Measurements from ENCODE around the gene MLXIPL.

MLXIPL gene

DNA sequence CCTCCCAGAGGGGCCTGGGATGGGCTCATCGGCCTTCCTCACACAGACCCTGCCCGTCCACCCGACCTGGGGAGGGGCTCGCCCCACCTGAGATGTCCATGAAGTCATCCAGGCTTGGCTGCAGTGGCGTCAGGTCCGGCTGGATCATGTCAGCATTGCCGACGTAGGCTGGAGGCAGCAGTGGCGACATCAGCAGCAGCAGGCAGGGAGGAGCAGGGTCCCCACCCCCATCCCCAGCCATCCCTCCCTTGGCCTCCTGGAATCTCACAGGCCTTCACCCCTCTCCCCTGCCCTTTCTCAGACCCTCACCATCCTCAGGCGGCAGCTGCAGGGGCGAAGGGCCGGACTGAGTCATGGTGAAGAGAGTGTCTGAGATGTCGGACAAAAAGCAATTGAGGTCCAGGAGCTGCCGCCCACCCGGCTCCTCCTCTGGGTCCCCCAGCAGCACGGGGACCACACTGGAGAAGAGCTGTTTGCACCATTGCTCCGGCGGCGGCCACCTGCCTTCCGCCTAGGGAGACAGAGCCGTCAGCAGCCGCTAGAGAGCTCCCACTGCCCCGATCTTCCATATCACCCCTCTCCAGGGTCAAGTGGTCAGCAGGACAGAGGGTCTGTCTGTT lies 18.6 kb downstream of the MLXIPL start:
- TF ChIP-seq, protein P1, sequence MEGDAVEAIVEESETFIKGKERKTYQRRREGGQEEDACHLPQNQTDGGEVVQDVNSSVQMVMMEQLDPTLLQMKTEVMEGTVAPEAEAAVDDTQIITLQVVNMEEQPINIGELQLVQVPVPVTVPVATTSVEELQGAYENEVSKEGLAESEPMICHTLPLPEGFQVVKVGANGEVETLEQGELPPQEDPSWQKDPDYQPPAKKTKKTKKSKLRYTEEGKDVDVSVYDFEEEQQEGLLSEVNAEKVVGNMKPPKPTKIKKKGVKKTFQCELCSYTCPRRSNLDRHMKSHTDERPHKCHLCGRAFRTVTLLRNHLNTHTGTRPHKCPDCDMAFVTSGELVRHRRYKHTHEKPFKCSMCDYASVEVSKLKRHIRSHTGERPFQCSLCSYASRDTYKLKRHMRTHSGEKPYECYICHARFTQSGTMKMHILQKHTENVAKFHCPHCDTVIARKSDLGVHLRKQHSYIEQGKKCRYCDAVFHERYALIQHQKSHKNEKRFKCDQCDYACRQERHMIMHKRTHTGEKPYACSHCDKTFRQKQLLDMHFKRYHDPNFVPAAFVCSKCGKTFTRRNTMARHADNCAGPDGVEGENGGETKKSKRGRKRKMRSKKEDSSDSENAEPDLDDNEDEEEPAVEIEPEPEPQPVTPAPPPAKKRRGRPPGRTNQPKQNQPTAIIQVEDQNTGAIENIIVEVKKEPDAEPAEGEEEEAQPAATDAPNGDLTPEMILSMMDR (conservative IDR thresholded peaks at IDR 0.05; ENCODE audit: low read depth), result no peak

GRCh38 chr7:73602721-73603651 lies 21.3 kb downstream of the MLXIPL start:
- peak overlapping the region; percentile 25; the same call in 1 of the 2 replicates for H3K27ac ChIP-seq
- no peak for DNase-seq (ENCODE audit: low spot score)
- TF ChIP-seq, protein P1 (conservative IDR thresholded peaks at IDR 0.05; ENCODE audit: low read depth), result no peak
- CTCF ChIA-PET, result interaction anchor here (0.6 to 1.1 kb wide), 3 partner anchors 122 to 278 kb away, joined by 5 to 6 read pairs (median 6); no protein-coding TSS in a partner anchor
- POLR2A ChIA-PET (ENCODE audit: low non-redundant PET), result no interaction called here

More for the DNA sequence above, 18.6 kb downstream of the MLXIPL start:
- no peak for DNase-seq (ENCODE audit: low spot score)
- ChIA-PET POLR2A (ENCODE audit: low non-redundant PET) (no interaction called here), CTCF (interaction anchor here (0.6 to 1.0 kb wide), 3 partner anchors 100 to 230 kb away, joined by 3 to 5 read pairs (median 3); no protein-coding TSS in a partner anchor)
- no peak overlapping the region; the same call in 1 of the 2 replicates for H3K27ac ChIP-seq

DNA sequence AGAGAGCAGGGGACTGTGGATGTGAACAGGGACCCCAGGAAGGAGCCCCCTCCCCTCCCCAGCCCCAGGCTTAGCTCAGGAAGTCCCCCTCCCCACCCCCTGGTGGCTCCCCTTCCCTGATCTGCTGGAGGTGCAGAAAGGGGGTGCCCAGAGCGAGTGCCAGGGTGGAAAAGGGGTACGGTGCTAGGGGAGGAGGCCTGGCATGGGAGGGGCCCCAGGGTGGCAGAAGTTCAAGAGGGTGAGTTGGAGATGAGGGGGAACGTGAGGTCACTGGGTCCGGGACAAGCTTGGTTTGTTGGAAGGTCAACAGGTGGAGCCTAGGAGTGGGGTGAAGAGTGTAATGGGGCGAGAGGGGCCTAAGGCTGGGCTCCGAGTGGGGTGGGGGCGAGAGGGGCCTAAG lies 24.4 kb downstream of the MLXIPL start:
- no peak for DNase-seq (ENCODE audit: low spot score)
- ChIA-PET CTCF (no interaction called here), POLR2A (ENCODE audit: low non-redundant PET) (no interaction called here)
- TF ChIP-seq, protein P1 (conservative IDR thresholded peaks at IDR 0.05; ENCODE audit: low read depth), result no peak
- H3K27ac ChIP-seq, result no peak overlapping the region

DNA sequence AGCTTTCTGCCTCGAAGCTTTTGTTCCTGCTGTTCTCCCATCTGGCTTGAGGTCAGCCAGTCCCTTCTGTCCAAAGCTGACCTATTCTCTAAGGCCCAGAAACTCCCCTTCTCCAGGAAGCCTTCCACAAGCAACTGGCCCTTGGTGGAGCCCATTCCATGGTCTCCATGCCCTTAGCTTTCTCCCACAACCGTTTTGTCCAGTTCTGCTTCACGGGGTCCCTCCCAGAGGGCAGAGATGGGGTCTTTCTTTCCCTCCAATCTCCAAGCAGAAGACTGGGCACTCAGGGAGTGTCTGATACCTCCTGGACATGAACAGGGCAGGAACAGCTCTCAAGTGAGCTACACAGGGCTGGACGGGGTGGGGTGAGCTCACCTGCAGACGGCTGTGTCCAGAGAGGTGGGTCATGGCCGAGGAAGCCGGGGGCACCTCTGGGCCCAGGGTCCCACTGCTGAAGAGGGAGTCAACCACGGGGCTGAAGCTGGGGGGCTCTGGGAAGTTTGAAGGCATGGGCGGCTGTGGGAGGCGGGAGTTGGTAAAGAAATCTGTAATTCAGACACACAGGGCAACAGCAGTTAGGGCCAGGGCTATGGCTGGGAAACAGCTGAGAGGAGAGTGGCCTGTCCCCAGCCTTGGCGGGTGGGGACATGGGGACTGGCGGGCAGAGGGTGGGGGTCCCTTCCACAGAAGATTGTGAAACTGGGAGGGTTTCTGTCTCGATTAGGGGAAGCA lies 25.0 kb downstream of the MLXIPL start:
- POLR2A ChIA-PET (ENCODE audit: low non-redundant PET), result no interaction called here
- TF ChIP-seq, protein P1 (conservative IDR thresholded peaks at IDR 0.05; ENCODE audit: low read depth), result no peak
- DNase-seq (ENCODE audit: low spot score), result no peak
- CTCF ChIA-PET, result interaction anchor here (0.5 to 0.6 kb wide), 2 partner anchors 8 to 126 kb away, joined by 3 read pairs; no protein-coding TSS in a partner anchor
- H3K27ac ChIP-seq, result no peak overlapping the region

DNA sequence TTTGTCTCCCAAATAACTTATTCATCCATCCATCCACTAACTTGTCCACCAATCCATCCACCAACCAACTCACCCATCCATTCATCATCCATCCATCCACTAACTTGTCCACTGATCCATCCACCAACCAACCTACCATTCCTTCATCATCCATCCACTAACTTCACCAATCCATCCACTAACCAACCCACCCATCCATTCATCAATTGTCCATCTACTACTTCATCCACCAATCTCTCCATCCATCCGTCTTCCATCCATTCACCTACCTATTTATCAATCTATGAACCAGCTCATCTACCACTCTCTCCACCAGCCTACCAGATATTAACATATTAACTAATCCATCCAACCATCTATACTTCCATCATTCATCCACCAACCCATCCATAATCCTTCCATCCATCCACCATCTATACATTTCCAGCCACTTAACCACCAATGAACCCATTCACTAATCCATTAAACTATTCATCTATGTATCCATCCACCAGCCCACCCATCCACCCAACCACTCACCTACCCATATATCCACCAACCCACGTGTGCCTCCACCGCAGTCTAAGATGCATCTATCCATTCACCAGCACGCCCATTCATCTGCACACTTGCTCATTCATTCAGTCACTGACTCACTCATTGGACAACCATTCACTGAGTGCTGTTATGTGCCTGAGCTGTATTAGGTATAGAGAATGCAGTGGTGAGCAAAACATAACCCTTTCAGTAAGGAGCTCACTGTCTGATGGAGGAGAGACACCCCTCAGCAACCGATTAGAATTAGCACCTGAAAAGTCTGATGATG lies 26.1 kb downstream of the MLXIPL start:
- ChIA-PET CTCF (interaction anchor here (0.5 to 0.6 kb wide), 2 partner anchors 9 to 127 kb away, joined by 3 read pairs; no protein-coding TSS in a partner anchor), POLR2A (ENCODE audit: low non-redundant PET) (no interaction called here)
- TF ChIP-seq, protein P1 (conservative IDR thresholded peaks at IDR 0.05; ENCODE audit: low read depth), result no peak
- no peak for DNase-seq (ENCODE audit: low spot score)
- no peak overlapping the region for H3K27ac ChIP-seq
